HG02759 (cell line): ENCODE measurements around the gene JAM2.
"Not testable (repeated sequence)": the region's sequence is repeated elsewhere in the genome, so short reads cannot be mapped to it uniquely, and the experiment has no call there.

ENCODE experiments used
- ATAC-seq: cut with Tn5 transposase; IDR thresholded peaks from one replicate; pipeline ENCODE4 v1.9.1; 2021; ENCODE audit warnings: mild to moderate bottlenecking, moderate library complexity; ENCODE audit not compliant: unreplicated experiment

The JAM2 gene

GRCh38 chr21:25643486-25643885 is 4.4 kb downstream of the JAM2 start:
- no peak for ATAC-seq

GRCh38 chr21:25646474-25646873 is 7.4 kb downstream of the JAM2 start:
- no peak for ATAC-seq

GRCh38 chr21:25647647-25648046 is 8.6 kb downstream of the JAM2 start:
- no peak for ATAC-seq

- ATAC-seq, result no peak
These were observed 10.1 kb downstream of the JAM2 start for GRCh38 chr21:25649146-25649545.

GRCh38 chr21:25656412-25656811 is 17.4 kb downstream of the JAM2 start:
- ATAC-seq, result no peak

- ATAC-seq, result no peak
These were observed 18.1 kb downstream of the JAM2 start for GRCh38 chr21:25657140-25657539.

GRCh38 chr21:25658427-25659035 is 19.5 kb downstream of the JAM2 start:
- no peak for ATAC-seq

- ATAC-seq, result no peak
These were observed 21.2 kb downstream of the JAM2 start for GRCh38 chr21:25660233-25660632.

- ATAC-seq, result no peak
These were observed 25.5 kb downstream of the JAM2 start for GRCh38 chr21:25664491-25664931.

- ATAC-seq, result no peak
These were observed 31.7 kb downstream of the JAM2 start for GRCh38 chr21:25670726-25671125.

- no peak for ATAC-seq
These were observed 37.4 kb downstream of the JAM2 start for GRCh38 chr21:25676451-25676850.

GRCh38 chr21:25682382-25682781 is 43.3 kb downstream of the JAM2 start:
- no peak for ATAC-seq

GRCh38 chr21:25687787-25688186 is 48.7 kb downstream of the JAM2 start:
- no peak for ATAC-seq

GRCh38 chr21:25688275-25689155 is 49.5 kb downstream of the JAM2 start:
- no peak for ATAC-seq

- ATAC-seq, result no peak
These were observed 50.2 kb downstream of the JAM2 start for GRCh38 chr21:25689226-25689625.

- ATAC-seq, result no peak
These were observed 52.9 kb downstream of the JAM2 start for GRCh38 chr21:25691976-25692375.

- not testable (repeated sequence) for ATAC-seq
These were observed 56.4 kb downstream of the JAM2 start for GRCh38 chr21:25695461-25695860.

GRCh38 chr21:25700741-25701140 is 61.7 kb downstream of the JAM2 start:
- no peak for ATAC-seq

- no peak for ATAC-seq
These were observed 62.5 kb downstream of the JAM2 start for GRCh38 chr21:25701529-25701928.

GRCh38 chr21:25708467-25709065 is 69.5 kb downstream of the JAM2 start:
- ATAC-seq, result no peak

- ATAC-seq, result no peak
These were observed 70.7 kb downstream of the JAM2 start for GRCh38 chr21:25709684-25710265.

GRCh38 chr21:25710550-25710949 is 71.5 kb downstream of the JAM2 start:
- ATAC-seq, result no peak
